Stromal cell of bone marrow (primary cell): ENCODE data around the gene MLN.
"Not testable (repeated sequence)": the region's sequence is repeated elsewhere in the genome, so short reads cannot be mapped to it uniquely, and the experiment has no call there.

Experiments
- DNase-seq: peaks from one replicate; pipeline ENCODE4 v3.0.0-alpha.2; 2012; ENCODE audit warnings: low read depth

MLN gene

GRCh38 chr6:33834401-33835392 lies 30.9 kb upstream of the MLN start:
- no peak for DNase-seq

- no peak for DNase-seq
These were observed 29.8 kb upstream of the MLN start for GRCh38 chr6:33833599-33833998.

- DNase-seq, result not testable (repeated sequence)
These were observed 29.0 kb upstream of the MLN start for GRCh38 chr6:33832831-33833230.

- not testable (repeated sequence) for DNase-seq
These were observed 27.9 kb upstream of the MLN start for GRCh38 chr6:33831725-33832124.

- no peak for DNase-seq
These were observed 26.9 kb upstream of the MLN start for GRCh38 chr6:33830635-33831240.

- no peak for DNase-seq
These were observed 25.2 kb upstream of the MLN start for GRCh38 chr6:33828764-33829731.

DNA sequence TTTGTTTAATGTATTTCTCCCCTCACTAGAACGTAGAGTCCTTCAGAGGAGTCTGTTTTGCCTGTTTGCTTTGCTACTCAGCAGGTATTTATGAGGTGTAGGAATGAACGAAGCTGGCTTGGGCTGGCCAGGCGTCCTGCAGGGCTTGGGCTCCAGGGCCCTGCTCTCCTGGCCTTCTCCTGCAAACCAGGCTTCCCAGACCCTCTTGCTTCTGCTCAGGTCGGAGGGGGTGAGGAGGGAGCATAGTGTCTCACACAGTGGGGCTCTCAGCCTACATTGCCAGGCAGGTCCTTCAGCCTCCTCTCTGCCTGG lies 24.6 kb upstream of the MLN start:
- DNase-seq, result no peak

DNA sequence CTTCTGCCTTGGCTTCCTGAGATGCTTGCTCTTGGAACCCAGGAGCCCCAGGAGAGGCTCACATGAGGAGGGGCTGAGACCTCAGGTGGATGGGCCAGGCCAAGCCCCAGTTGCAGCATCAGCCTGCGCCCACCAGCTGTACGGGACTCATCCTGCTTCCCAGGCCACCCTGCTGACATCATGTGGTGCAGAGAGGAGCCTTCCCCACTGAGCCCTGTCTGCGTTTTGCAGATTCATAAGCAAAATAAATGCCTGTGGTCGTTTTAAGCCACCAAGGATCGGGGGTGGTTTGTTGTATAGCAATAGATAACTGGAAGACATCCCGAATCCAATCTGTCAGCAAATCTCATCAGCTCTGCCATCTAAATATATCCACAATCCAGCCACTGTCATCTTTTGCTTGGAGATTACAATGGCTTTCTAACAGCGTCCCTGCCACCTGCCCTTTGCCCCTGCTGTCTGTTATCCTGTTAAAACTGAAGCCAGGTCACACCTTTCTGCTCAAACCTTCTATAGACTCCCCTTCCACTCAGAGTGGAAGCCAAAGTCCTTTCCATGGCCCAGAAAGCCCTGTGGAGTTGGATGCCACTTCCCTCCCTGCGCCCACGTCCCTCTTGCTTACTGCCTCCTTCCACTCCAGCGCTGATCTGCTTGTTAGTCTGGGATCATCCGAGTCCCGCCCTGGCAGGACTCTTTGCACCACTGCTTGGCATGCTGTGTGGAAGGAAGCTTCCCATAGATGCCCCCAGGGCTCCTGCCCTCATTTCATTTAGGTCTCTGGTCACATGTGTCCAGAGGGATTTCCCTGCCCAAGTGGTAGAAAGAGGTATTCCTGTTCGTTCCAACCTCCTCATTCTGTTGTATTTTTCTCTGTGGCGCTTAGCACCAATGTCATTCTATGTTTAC lies 24.0 kb upstream of the MLN start:
- no peak for DNase-seq

- no peak for DNase-seq
These were observed 22.7 kb upstream of the MLN start for GRCh38 chr6:33826537-33826936.

DNA sequence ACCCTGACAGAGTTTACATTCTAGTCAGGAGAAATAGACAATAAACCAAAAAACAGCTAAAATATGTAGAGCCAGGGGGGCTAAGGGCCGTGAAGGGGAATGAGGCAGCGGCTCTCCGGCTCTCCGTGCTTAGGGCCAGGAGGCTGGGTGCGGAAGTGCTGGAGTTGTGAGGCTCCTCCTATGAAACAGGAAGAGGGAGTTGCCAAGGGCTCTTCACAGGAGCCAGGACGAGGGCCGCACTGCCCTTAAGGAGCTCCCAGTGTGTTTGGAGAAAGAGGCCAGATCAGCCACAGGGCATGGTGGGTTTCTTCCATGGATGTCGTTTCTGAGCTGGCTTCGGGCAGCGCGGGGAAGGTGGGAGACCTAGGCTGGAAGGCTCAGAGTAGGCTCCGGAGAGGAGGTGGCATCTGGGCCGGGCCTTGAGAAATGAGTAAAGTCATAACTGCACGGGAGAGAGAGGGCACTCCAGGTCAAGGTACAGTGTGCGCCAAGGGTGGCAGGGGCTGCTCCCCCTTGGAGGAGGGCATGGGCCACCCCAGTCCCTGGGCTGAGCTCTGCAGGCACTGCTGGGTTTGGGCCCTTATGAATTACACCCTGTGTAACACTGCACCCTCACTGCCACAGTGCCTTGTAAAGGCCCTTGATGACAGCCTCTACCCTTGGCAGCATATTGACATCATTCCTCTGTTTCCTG lies 20.8 kb upstream of the MLN start:
- DNase-seq, result no peak

DNA sequence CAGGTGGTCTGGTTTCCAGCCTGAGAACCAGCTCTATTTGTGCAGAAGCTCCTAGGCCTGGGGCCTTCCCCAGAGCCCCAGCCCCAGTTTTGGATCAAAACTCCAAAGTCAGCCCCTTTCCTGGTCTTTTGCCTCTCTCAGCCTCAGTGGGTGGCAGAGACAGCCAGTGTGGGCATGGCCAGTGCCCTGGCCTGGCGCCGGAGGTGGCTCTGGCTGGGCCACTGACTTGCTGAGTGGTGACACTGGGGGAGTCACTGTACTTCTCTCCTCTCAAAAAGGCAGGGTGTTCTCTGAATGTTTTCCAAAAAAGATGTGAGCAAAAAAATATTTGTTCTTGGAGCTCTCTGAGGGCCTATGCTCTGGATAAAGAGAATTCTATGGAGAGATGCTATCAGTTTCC lies 20.0 kb upstream of the MLN start:
- DNase-seq, result no peak

- DNase-seq, result no peak
These were observed 19.0 kb upstream of the MLN start for GRCh38 chr6:33822575-33823395.

- DNase-seq, result no peak
These were observed 17.1 kb upstream of the MLN start for GRCh38 chr6:33820784-33821520.

DNA sequence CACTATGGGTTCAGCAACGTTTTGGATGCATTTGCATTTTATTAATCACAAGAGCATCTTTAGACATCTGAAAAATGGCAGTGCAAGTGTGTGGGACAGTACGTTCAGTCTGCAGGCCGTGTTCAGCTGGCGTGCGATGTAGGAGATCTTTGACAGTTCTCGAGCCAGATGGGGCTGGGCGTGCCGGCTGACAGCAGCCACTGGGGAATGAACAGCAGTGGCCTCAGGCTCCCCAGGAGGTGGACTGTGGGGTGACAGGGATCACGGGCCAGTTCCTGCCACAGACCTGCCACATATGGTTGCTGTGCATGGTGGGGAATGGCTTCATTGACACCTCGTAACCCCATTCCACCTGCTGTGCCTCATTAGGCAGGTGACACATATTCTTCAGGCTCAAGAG lies 16.4 kb upstream of the MLN start:
- DNase-seq, result no peak

DNA sequence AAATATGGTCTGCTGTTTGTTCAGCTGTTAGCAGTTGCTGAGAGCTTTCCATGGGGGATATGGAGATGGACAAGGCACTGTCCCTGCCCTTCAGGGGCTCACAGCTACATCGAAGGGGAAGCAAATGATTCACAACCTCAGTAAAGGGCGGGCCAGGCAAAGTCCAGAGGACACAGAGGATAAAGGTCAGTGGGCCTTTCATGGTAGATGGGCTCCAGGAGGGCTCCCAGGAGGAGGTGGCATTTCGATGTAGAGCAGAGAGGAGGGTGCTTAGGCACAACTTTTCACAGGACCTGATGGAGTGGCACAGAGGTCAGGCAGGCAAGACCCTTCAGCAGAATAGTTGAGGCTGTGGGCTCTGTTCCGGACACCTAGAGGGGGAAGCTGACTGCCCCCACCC lies 15.2 kb upstream of the MLN start:
- no peak for DNase-seq

DNA sequence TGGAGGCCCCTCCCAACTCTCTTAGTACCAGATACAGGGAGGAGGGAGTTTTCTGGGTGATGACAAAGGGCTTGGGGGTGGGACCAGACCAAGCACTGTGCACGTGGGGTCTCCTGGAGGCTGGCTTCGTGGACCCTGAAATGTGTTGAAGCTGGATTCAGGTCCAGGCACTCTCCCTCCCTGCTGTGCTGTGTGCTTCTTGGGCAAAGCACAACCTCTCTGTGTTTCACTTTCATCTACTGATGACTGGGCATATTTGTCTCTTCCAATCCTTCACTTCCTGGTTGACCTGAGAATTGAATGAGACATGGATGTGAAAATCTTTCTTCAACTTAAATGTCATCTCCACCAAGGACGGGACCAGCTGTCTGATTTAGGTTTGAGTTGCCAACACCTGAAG lies 14.5 kb upstream of the MLN start:
- DNase-seq, result no peak

DNA sequence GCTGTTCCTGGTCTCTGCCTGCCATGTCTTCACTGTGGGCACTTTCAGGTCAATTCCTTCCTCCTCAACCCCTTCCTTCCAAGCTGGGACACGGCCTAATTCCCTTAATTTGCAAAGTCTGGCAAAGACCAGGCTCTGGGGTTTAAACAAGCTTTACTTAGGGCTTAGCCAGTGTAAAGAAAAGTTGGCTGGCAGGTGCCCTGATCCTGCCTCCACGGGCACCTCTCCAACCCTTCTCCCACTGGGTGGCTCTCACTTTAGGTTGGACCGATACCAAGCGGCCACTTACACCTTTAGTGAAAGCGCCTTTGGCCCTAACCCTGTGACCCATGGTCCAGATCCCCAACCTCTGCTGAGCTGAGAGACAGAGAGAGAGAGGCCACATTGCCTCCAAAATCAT lies 13.7 kb upstream of the MLN start:
- no peak for DNase-seq

GRCh38 chr6:33816911-33817310 lies 13.1 kb upstream of the MLN start:
- DNase-seq, result no peak

DNA sequence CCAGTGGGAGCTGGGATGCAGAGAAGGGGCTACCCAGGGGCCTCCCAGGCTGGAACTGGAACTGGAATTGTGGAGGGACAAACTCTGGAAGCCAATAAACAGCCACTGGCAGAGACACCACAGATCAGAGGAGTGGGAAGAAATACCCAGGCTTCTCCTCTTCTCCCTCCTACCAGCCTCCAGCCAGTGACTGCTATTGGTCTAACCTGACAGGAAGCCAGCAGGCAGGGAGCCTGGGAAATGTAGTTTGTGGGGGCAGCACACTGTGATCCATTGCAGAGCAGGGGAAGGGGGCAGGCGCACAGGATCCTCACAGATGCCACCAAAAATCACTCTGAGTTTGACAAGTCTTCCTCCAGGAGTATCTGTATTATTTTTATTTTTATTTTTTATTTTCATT lies 12.1 kb upstream of the MLN start:
- DNase-seq, result no peak
